ENCODE results near the gene TUT7. TPM values are rescaled to one million over a fixed set of nuclear protein-coding genes. Genes with fewer than 3 reads are reported as not detected.
"Not testable (repeated sequence)": the region's sequence is repeated elsewhere in the genome, so short reads cannot be mapped to it uniquely, and the experiment has no call there.

TUT7 gene
- total RNA-seq, 4 donors from 2014 or later = 21.5 to 50.6 (median 29.6) TPM

GRCh38 chr9:86389628-86390027 lies 35.4 kb upstream of the TUT7 start:
- Histone ChIP-seq H3K27me3 (peaks cover 6% of the 10 kb centered on the region), H3K27ac (no peak overlapping the region), H3K4me1 (no peaks in the 10 kb centered on the region), H3K36me3 (no peaks in the 10 kb centered on the region), H3K4me3 (no peak overlapping the region), H3K9me3 (peaks cover 0 to 12% (median 0%) of the 10 kb centered on the region in 3 donors)
- no peak for ATAC-seq
- TF ChIP-seq CTCF (IDR thresholded peaks at IDR 0.05) (no peak), POLR2AphosphoS5 (IDR thresholded peaks at IDR 0.05) (no peak), EP300 (IDR thresholded peaks at IDR 0.05) (no peak), POLR2A (IDR thresholded peaks at IDR 0.05) (no peak)
- 76 to 95% methylated on average over 3 to 4 of the region's 4 CpGs for whole genome bisulfite sequencing, 2 donors (ENCODE audit: low coverage in 1 of 2)

DNA sequence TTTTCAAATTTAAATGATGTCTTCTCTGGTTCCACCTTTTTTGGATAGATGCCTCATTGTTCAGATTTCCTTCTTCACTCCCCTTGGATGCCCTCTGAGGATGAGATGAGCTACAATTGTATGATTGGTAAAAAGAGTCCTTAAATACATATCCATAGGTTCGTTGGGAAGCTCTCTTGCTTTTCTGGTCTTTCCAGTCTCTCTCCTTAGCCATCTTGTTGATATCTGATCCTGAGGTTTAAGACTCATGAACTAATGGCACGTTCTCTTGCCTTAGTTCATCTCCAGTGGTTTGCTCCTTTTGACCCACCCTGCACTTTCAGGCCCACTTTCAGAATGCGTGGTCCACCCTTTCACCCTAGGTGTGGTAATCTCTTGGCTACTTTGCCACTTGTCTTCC lies 33.2 kb upstream of the TUT7 start:
- no peak for ATAC-seq
- no peak overlapping the region for H3K4me3 ChIP-seq
- H3K27ac ChIP-seq = no peak overlapping the region
- H3K27me3 ChIP-seq = peaks cover 6% of the 10 kb centered on the region
- H3K36me3 ChIP-seq = no peaks in the 10 kb centered on the region
- TF ChIP-seq POLR2A (IDR thresholded peaks at IDR 0.05) (no peak), CTCF (IDR thresholded peaks at IDR 0.05) (no peak), EP300 (IDR thresholded peaks at IDR 0.05) (no peak), POLR2AphosphoS5 (IDR thresholded peaks at IDR 0.05) (no peak)
- no peaks in the 10 kb centered on the region for H3K4me1 ChIP-seq
- WGBS, 2 donors (ENCODE audit: low coverage in 1 of 2) = 72 to 83% methylated on average over 2 to 3 of the region's 3 CpGs
- H3K9me3 ChIP-seq = peaks cover 0 to 16% (median 0%) of the 10 kb centered on the region in 3 donors

- H3K27me3 ChIP-seq, H3K27ac ChIP-seq, H3K36me3 ChIP-seq, ATAC-seq, H3K4me1 ChIP-seq, H3K4me3 ChIP-seq: not testable (repeated sequence)
- 80 to 81% methylated on average over 1 to 5 of the region's 11 CpGs for WGBS, 2 donors (ENCODE audit: low coverage in 1 of 2)
- peaks cover 0 to 16% (median 0%) of the 10 kb centered on the region in 3 donors for H3K9me3 ChIP-seq
Observed at GRCh38 chr9:86383000-86383399, 28.8 kb upstream of the TUT7 start.

DNA sequence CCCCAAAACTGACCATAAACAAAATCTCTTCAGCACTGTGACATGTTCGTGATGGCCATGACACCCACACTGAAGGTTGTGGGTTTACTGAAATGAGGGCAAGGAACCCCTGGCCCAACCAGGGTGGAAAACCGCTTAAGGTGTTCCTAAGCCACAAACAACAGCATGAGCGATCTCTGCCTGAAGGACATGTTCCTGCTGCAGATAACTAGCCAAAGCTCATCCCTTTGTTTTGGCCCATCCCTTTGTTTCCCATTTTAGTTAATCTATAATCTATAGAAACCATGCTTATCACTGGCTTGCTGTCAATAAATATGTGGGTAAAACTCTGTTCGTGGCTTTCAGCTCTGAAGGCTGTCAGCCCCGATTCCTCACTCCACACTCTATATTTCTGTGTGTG lies 21.8 kb upstream of the TUT7 start:
- Histone ChIP-seq H3K27me3 (peaks cover 6% of the 10 kb centered on the region), H3K4me1 (no peaks in the 10 kb centered on the region), H3K36me3 (no peaks in the 10 kb centered on the region), H3K9me3 (peaks cover 0 to 14% (median 0%) of the 10 kb centered on the region in 3 donors), H3K27ac (no peak overlapping the region), H3K4me3 (no peak overlapping the region)
- TF ChIP-seq EP300 (IDR thresholded peaks at IDR 0.05) (no peak), POLR2AphosphoS5 (IDR thresholded peaks at IDR 0.05) (no peak), POLR2A (IDR thresholded peaks at IDR 0.05) (no peak), CTCF (IDR thresholded peaks at IDR 0.05) (no peak)
- 94 to 100% methylated on average over 4 of the region's 5 CpGs for WGBS, 2 donors (ENCODE audit: low coverage in 1 of 2)
- ATAC-seq = no peak

GRCh38 chr9:86369810-86370209 lies 15.6 kb upstream of the TUT7 start:
- H3K4me3 ChIP-seq = no peak overlapping the region
- no peak for ATAC-seq
- no peaks in the 10 kb centered on the region for H3K36me3 ChIP-seq
- H3K27ac ChIP-seq = no peak overlapping the region
- no peak for TF ChIP-seq CTCF (IDR thresholded peaks at IDR 0.05)
- no peak for TF ChIP-seq POLR2A (IDR thresholded peaks at IDR 0.05)
- no peak for TF ChIP-seq POLR2AphosphoS5 (IDR thresholded peaks at IDR 0.05)
- TF ChIP-seq EP300 (IDR thresholded peaks at IDR 0.05) = no peak
- H3K9me3 ChIP-seq = peaks cover 0 to 34% (median 0%) of the 10 kb centered on the region in 3 donors
- peaks cover 6% of the 10 kb centered on the region for H3K27me3 ChIP-seq
- H3K4me1 ChIP-seq = no peaks in the 10 kb centered on the region
- WGBS, 2 donors (ENCODE audit: low coverage in 1 of 2) = 64 to 75% methylated on average over 4 to 5 of the region's 5 CpGs
